CD4-positive, alpha-beta T cell (primary cell): Measurements from ENCODE around the gene SLCO2A1. TPM values are rescaled to one million over a fixed set of nuclear protein-coding genes. Genes with fewer than 3 reads are reported as not detected.

Experiments used
- ATAC-seq: fragments of 200-7000 bp; cut with Tn5 transposase; one replicate; pipeline ENCODE4 v1.10.0; 2022; ENCODE audit warnings: mild to moderate bottlenecking; ENCODE audit not compliant: poor library complexity
- CTCF ChIA-PET: fragments of 350-600 bp; sonication (Branson Sonifier 250); formaldehyde crosslinking; loops from one replicate; lab custom pipeline; 2021; ENCODE audit warnings: antibody characterized with exemption, inconsistent platforms; lab: Charles Lee
- POLR2A ChIA-PET: fragments of 350-600 bp; sonication (Branson Sonifier 250); formaldehyde crosslinking; loops from one replicate; lab custom pipeline; 2021; ENCODE audit warnings: antibody characterized with exemption, inconsistent platforms; lab: Charles Lee
- DNase-seq, 14 experiments: peaks; one replicate each; pipeline ENCODE4 v3.0.0-alpha.2; 2013 to 2020; ENCODE audit warnings: mixed read lengths in 2 of 14
- H3K27ac ChIP-seq, 2 donors: one replicate each; pipeline versions ENCODE4 v1.5.1 to v1.7.0; 2013; ENCODE audit warnings: low read length in 2 of 2, low read depth in 1 of 2, mild to moderate bottlenecking in 1 of 2
- H3K27me3 ChIP-seq, 2 experiments: 1 replicate in 1 of 2; 2 replicates in 1 of 2; pipeline versions ENCODE4 v1.6.1 to v1.7.0; 2013; ENCODE audit warnings: low read length in 2 of 2, control low read depth in 1 of 2, mild to moderate bottlenecking in 1 of 2, moderate library complexity in 1 of 2; ENCODE audit not compliant: insufficient read depth in 2 of 2, control insufficient read depth in 1 of 2
- H3K36me3 ChIP-seq: one replicate; pipeline ENCODE4 v1.6.1; 2013; ENCODE audit warnings: low read length, control low read depth; ENCODE audit not compliant: insufficient read depth
- H3K4me1 ChIP-seq: one replicate; pipeline ENCODE4 v1.6.1; 2013; ENCODE audit warnings: low read length, control low read depth; ENCODE audit not compliant: insufficient read depth
- H3K4me3 ChIP-seq: one replicate; pipeline ENCODE4 v1.5.1; 2013; ENCODE audit warnings: mild to moderate bottlenecking, low read length, moderate library complexity
- H3K9me3 ChIP-seq, 2 experiments: 1 replicate in 1 of 2; 2 replicates in 1 of 2; pipeline versions ENCODE4 v1.6.1 to v1.7.0; 2013; ENCODE audit warnings: low read length in 2 of 2, mild to moderate bottlenecking in 2 of 2, control low read depth in 1 of 2, moderate library complexity in 1 of 2; ENCODE audit not compliant: control insufficient read depth in 1 of 2, insufficient read depth in 1 of 2
- H3K27ac Mint-ChIP-seq: one replicate; pipeline ENCODE4 v1.8.0; 2020; ENCODE audit warnings: mixed read lengths
- H3K27me3 Mint-ChIP-seq: one replicate; pipeline ENCODE4 v1.8.0; 2021; ENCODE audit warnings: mixed read lengths
- H3K36me3 Mint-ChIP-seq: one replicate; pipeline ENCODE4 v1.8.0; 2021; ENCODE audit warnings: low read depth, mixed read lengths
- H3K4me1 Mint-ChIP-seq: one replicate; pipeline ENCODE4 v1.8.0; 2021; ENCODE audit warnings: low read depth, mixed read lengths
- H3K4me3 Mint-ChIP-seq: one replicate; pipeline ENCODE4 v1.8.0; 2020; ENCODE audit warnings: mild to moderate bottlenecking, mixed read lengths
- H3K9me3 Mint-ChIP-seq: one replicate; pipeline ENCODE4 v1.8.0; 2020; ENCODE audit warnings: mixed read lengths
- intact Hi-C, 2 experiments: fragments of 100-400 bp; cut with DNase I in 1 of 2; cut with micrococcal nuclease in 1 of 2; formaldehyde crosslinking; loops; one replicate each; pipeline versions ENCODE4 v1.15.1 to v1.9.0; 2023 to 2025; cut with DNase I, micrococcal nuclease
- total RNA-seq, 174 experiments: library from RNA in 2 of 174; stranded (reverse) in 2 of 174; gene quantifications; one replicate each; pipeline ENCODE4 v1.2.3 and lab custom pipeline; 2021 to 2026
- TF ChIP-seq, protein P1 (sequence below): fragments of 200-600 bp; IDR thresholded peaks from one replicate; pipeline ENCODE4 v1.8.0; 2022; ENCODE audit warnings: antibody characterized with exemption, mild to moderate bottlenecking

SLCO2A1 gene
- total RNA-seq, 2 experiments from 2014 or later, result not detected

DNA sequence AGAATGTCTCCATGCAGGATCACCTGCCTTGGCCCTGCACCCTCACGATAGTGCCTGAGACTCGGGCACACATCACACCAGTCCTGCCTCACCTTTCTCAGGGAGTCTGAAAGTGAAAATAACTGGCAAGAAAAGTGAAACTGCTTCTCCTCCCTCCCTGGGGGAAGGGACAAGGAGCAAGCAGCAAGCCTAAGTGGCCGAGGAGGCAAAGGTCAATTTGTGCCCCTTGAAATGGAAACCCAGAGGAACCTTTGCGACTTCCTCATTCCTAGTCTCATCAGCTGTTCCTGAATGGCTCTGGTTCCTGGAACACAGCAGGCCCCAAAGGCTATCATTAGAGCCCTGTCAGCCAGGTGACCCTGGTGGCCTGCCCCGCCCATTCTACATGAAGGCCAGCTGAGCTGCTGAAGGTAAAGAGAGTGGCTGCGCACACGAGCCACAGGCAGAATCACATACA is 28.0 kb upstream of the SLCO2A1 start:
- no peaks in the 10 kb centered on the region for H3K36me3 ChIP-seq
- Mint-ChIP-seq H3K9me3 (no peaks in the 10 kb centered on the region), H3K27me3 (no peaks in the 10 kb centered on the region), H3K27ac (no peak overlapping the region), H3K36me3 (no peaks in the 10 kb centered on the region), H3K4me1 (no peaks in the 10 kb centered on the region), H3K4me3 (no peak overlapping the region)
- TF ChIP-seq, protein P1, sequence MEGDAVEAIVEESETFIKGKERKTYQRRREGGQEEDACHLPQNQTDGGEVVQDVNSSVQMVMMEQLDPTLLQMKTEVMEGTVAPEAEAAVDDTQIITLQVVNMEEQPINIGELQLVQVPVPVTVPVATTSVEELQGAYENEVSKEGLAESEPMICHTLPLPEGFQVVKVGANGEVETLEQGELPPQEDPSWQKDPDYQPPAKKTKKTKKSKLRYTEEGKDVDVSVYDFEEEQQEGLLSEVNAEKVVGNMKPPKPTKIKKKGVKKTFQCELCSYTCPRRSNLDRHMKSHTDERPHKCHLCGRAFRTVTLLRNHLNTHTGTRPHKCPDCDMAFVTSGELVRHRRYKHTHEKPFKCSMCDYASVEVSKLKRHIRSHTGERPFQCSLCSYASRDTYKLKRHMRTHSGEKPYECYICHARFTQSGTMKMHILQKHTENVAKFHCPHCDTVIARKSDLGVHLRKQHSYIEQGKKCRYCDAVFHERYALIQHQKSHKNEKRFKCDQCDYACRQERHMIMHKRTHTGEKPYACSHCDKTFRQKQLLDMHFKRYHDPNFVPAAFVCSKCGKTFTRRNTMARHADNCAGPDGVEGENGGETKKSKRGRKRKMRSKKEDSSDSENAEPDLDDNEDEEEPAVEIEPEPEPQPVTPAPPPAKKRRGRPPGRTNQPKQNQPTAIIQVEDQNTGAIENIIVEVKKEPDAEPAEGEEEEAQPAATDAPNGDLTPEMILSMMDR, result no peak
- CTCF ChIA-PET, result no interaction called here
- no peaks in the 10 kb centered on the region for H3K9me3 ChIP-seq
- ATAC-seq, result no peak
- H3K27me3 ChIP-seq, result no peaks in the 10 kb centered on the region
- no peaks in the 10 kb centered on the region for H3K4me1 ChIP-seq
- DNase-seq, result no peak
- no peak overlapping the region for H3K27ac ChIP-seq
- intact Hi-C loops, result no loop called here
- POLR2A ChIA-PET, result no interaction called here
- no peak overlapping the region for H3K4me3 ChIP-seq

DNA sequence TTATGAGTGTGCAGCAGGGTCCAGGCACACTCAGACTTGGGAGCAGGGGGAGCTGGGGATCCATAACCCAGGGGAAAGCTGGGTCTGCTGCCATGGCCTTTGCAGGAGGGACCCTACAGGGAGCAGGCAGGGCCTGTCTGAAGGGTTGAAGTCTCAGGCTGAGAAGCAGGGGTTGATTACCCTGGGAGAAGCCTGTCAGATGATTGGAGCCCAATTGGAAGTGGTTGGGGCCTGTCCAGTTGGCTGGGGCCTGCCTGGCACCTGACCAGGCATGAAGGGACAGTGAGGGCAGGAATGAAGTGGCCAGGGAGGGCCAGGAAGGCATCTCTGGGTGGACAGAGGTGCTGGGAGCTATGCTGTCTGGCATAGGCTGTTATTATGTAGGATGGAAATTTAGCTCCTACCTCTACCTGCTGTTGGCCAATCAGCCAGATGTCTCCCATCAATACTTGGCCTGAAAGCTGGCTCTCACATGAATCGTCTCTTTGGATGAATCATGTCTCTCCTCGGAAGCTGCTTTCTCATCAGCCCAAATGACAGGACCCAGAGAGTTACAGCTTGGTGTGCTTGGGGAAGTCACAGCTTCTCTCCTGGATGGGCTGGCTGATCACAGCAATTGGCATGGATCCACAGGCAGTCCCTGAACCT is 27.4 kb upstream of the SLCO2A1 start:
- Histone ChIP-seq H3K36me3 (no peaks in the 10 kb centered on the region), H3K4me1 (no peaks in the 10 kb centered on the region), H3K27ac (no peak overlapping the region), H3K27me3 (no peaks in the 10 kb centered on the region), H3K9me3 (no peaks in the 10 kb centered on the region), H3K4me3 (no peak overlapping the region)
- TF ChIP-seq, protein P1, result no peak
- ATAC-seq (no peak), DNase-seq (no peak)
- no peaks in the 10 kb centered on the region for H3K9me3 Mint-ChIP-seq
- intact Hi-C loops, result no loop called here
- H3K27ac Mint-ChIP-seq, result no peak overlapping the region
- CTCF ChIA-PET, result no interaction called here
- H3K4me3 Mint-ChIP-seq, result no peak overlapping the region
- POLR2A ChIA-PET, result no interaction called here
- no peaks in the 10 kb centered on the region for H3K36me3 Mint-ChIP-seq
- H3K27me3 Mint-ChIP-seq, result no peaks in the 10 kb centered on the region
- H3K4me1 Mint-ChIP-seq, result no peaks in the 10 kb centered on the region

DNA sequence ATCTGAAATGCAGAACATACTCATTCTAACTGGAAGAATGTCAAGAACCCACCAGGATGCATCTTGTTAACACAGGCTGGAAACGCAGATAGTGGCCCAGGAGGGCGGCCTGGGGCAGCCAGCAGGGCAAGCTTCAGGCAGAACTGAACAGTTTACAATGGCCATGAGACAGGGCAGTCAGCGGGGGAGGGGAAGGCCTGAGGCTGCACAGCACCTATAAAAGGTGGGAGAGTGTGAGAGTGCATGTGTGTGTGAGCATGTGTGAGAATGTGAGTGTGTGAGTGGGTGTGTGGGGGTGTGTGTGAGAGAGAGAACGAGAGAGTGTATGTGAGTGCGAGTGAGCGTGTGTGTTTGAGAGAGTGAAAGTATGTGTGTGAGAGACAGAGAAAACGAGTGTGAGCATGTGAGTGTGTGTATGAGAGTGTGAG is 26.8 kb upstream of the SLCO2A1 start:
- ChIA-PET POLR2A (no interaction called here), CTCF (no interaction called here)
- Histone ChIP-seq H3K9me3 (no peaks in the 10 kb centered on the region), H3K4me3 (no peak overlapping the region), H3K27ac (no peak overlapping the region), H3K36me3 (no peaks in the 10 kb centered on the region), H3K27me3 (no peaks in the 10 kb centered on the region), H3K4me1 (no peaks in the 10 kb centered on the region)
- TF ChIP-seq, protein P1, result no peak
- Mint-ChIP-seq H3K36me3 (no peaks in the 10 kb centered on the region), H3K9me3 (no peaks in the 10 kb centered on the region), H3K27me3 (no peaks in the 10 kb centered on the region), H3K4me3 (no peak overlapping the region), H3K4me1 (no peaks in the 10 kb centered on the region), H3K27ac (no peak overlapping the region)
- ATAC-seq (no peak), DNase-seq (no peak)
- intact Hi-C loops, result no loop called here
